HG03460 (cell line): ENCODE measurements around the gene SFMBT1.

Experiments
- ATAC-seq: cut with Tn5 transposase; IDR thresholded peaks from one replicate; pipeline ENCODE4 v1.9.1; 2021; ENCODE audit not compliant: unreplicated experiment

Gene SFMBT1

DNA sequence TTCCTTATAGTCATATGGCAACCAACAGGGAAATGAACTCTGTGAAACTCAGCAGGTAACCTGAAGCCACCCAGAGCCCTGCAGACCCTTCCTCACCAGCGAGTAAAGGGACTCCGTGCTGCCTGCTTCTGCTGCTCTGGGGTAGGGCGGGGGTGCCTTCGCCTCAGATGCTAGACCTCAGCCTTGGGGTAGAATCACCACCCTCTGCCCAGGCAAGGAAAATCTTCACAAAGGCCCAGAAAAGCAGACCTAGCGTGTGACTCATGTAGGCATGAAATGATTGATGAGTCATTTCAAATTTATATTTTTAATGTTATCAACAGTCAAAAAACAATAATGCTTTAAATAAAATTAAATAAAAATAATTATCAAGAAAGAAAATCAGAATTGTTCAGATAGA, 155.1 kb downstream of the SFMBT1 start:
- ATAC-seq: no peak

DNA sequence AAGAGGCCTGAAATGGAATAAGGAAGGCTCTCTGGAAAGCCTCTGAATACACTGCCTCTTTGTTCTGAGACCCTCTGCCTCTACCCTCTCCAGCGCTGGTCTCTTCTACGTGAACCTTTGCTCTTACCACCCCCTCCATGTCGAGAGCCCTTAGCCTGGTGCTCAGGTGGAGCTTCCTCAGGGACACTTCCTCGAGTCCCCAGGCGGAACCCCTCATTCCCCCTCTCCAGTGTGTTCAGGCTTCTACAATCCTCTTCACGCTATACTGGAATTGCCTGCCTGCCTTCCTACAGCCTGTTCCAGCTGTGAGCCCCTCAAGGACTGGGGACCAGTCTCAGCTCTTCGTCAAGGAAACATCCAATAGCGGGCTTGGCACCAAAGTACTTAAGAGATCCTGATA, 156.0 kb downstream of the SFMBT1 start:
- no peak for ATAC-seq

DNA sequence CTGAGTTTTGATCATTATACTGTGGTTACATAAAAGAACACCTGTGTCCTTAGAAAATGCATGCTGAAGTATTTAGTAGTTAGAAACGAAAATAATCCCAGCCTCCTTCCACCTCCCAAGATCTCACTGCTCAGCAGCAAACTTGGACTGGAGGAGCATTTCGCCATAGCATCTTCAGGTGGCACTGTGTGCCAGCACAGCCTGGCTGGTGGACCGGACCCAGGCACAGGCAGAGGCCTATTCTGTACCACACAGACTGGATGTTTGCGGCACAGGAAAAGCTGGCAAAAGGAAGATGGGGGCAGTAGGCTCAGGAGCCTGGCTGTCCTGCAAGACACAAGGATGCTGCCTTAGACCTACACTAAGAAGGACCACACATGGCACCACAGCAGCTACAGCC, 158.7 kb downstream of the SFMBT1 start:
- ATAC-seq: no peak

DNA sequence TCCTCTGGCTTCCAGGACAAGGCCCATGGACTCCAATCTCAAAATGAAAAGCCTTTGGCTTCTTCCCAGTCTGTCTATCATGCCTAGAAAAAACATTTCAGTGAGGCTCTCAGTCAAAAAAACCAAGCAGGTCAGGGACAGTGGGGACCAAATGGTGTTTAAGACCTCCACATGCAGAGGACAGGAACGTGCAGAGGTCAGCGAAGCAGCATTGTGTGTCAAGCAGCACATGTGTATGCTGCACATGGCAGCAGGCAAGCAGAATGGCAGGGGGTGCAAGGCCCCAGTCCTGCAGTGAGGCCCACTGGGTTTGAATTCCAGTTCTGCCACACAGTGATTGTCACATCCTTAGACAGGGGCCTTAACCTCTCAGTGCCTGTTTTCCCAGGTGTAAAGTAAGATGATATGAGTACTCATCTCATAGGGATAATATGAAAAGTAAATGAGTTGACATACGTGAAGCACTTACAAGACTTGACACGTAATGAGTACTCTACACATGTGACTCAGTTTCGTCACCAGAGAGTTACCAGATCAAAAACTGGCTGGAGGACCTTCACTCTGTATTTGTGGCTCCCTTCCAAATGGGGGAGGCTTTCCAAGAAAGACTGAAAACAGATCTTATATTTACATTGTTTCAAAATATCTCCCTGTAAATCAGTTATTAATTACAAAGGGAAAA, 159.7 kb downstream of the SFMBT1 start:
- ATAC-seq: no peak

DNA sequence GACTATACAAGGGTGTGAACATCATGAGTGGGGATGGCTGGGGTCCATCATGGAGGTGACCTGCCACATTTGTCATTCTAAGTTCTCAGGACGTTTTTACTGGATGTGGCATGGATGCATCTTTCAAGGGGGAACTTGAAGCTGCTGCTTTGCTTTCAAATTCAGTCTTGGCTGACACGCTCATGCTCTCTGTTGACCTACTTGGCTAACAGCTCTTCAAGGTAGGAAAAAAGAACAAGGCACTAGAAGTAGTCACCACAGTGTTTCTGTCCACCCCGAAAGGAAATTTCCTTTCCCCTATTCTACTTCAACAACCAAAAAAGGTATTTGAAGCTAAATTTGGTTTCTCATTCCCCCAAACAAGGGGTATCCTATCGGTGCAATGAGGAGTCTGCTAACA, 163.5 kb downstream of the SFMBT1 start:
- no peak for ATAC-seq

DNA sequence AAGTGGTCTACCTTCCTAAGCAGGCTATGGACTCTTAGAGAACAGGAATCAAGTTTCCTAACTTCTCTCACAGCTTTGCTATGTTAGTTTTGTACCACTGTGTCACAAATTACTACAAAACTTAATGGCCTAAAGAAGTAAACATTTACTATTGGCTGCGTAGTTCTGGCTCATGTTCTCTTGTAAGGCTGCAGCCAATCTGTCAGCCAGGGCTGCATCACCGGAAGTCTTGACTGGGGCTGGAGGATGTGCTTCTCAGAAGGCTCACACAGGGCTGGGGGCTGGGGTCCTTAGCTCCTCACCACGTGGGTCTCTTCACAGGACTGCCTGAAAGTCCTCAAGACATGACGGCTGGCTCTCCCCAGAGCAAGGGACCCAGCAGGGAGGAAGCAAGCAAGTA, 164.0 kb downstream of the SFMBT1 start:
- ATAC-seq: no peak

DNA sequence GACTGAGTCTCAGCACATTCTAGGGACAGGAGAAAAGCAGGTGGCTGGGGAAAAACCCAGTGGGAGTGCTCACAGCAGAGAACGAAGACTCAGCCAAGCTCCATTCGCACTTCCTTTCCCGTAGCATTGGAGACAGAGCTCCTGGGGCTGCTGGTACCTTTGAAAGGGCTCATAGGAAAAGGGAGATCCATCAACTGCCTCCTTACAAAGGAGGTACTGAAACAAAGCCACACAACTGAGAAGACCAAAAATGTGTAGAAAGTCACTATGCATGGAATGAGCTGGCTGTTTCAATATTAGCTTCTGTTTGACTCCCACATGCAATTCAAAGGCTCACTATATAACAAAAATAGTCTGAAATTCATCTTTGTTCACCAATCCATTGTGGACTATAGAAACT, 165.4 kb downstream of the SFMBT1 start:
- ATAC-seq: peak; percentile 73

DNA sequence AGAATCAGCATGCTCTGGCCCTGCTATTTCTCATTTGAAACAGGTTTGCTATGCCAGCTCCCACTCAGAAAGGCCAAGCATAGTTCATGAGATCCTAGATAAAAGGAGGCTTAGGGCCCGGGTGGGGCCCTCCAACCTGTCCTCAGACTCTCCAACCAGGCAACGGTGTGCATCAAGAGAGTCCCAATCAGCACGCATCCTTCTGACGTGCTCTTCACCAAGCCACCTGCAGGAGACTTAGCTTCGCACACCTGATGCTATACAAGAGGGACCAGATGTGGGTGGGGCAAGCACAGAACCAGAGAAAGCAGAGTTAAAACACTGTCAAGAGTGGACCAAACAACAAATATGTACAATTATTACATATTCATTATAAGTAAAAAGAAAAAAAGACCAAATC, 165.8 kb downstream of the SFMBT1 start:
- no peak for ATAC-seq

DNA sequence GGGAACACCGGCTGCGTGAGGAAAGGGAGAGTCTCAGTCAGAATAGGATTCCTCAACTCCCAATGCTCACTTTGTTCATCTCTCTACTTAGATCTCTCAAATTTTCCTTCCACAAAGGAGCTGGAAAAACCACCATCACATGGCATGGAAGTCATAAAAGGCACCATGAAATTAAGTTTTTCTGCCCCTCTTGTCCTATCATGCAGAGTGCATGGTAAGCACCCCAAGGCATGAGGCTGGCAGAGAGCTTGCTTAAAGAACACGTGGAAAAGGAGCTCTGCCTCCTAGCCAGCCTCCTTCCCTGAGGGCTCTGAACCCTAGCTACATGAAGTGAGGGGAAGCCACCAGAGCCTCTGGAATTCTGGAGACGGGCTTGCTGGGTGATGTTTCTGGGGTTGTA, 166.3 kb downstream of the SFMBT1 start:
- no peak for ATAC-seq

DNA sequence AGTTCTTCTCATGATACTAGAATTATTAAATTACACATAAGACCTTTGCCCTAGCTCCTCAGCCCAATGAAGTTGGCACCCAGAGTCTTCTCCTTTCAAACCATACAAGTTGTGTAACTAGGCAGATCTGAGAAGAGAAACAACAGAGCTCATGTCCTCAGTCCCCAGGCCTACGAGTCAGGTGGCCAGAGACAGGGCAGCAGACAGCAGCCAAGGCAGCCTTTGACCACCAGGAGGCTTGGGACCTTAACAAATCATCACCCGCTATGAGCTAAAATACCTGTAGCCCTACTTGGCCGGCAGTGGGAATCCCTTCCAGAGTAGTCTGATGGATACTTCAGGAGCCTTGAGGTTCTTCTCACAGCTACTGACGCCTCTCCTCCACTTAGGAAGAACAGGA, 166.8 kb downstream of the SFMBT1 start:
- no peak for ATAC-seq

DNA sequence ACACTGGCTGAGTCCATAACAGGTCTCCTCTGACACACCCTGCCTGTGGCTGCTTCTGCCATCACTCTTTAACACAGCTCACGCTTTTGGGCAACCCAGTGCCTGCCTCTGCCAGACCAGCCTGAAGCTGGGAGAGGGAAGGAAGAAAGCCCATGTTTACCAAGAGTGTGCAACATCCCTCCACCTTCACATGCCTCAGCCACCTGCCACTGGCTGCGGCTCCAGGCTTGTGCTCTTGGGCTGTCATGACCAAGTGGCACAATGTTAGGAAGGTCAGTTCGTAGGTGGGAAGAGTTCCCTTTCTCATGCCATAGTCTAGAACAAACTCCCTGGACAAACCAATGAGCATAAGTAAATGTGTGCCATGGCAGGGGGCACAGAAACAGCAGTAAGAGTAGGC, 168.8 kb downstream of the SFMBT1 start:
- no peak for ATAC-seq

DNA sequence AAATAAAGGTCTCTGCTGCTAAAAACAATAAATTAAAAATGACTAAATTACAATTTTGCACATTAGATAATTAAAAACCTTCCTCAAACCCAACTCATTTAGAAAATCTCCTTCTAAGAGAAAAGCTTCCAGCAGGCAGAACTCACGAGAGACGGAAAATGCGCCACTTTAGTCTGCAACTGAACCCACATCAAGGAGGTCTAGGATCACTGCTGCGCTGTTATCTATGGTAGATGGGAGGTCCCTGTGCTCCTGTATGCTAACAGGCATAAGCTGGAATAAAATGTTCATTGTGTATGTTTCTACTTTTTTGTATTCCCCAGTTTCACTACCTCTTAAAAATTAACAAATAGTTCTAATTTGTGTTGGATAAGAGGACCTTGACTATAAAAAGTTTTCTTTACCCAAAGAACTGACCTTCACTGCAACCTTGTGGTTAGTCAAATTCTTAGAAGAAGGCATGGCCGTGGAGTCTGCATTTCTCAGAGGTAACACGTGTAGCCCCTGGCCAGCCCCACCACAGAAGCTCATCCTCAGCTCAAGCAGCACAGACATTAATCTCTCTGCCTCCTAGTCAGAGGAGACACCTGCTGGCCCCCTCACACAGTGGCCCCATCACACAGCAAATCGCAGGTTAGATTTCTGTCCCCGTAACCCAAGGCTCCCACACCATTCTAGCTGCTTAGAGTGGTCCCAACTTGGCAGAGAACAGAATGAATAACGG, 170.8 kb downstream of the SFMBT1 start:
- ATAC-seq: no peak

DNA sequence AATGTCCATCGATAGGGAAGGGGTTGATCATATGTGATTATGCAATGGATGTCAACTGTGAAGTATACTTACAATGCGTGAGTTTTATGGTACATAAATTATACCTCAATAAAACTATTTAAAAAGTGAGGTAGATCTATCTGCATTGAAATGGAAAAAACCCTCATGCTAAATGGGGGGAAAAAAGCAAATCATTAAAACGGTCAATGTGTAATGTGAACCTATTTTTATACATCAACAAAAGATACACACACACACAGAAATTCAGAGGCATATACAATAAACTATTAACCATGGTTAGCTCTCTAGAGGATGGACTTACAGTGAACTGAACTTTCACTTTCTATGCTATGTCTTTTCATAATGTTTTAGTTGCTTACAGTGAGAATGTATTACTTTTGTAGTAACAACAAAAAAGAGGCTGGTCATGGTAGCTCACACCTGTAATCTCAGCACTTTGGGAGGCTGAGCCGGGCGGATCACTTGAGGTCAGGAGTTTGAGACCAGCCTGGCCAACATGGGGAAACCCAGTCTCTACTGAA, 171.6 kb downstream of the SFMBT1 start:
- ATAC-seq: no peak

DNA sequence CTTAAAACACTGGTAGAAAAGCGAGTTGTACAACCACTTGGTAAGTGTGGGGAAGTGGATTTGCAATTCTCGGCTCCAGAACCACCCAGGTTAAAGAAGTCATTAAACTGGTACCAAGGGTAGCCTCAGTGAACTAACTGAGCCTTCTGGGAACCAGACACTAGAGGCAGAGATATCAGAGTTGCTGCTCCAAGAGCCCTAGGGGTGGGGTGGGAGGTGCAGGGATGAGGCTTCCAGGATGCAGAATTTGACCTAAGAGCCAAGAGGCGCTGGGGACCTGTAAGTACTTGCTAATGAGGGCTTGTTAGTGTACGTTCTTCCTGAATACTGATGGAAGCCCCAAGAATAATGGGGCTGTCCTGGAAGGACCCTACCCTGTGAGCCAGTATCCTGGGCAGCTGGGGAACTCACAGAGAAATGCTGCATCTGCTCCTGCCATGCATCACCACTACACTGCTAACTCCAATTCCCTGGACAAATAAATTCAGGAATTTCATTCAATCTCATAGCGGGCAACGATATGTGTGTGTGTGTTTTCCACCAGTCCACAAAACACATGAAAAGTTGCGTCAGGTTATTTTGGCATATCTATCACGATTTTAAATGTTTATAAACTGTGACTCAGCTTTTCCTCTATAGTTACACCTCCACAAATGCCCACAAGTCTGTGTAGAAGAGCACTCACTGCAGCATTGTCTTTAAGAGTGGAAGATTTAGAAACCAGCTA, 172.3 kb downstream of the SFMBT1 start:
- no peak for ATAC-seq

DNA sequence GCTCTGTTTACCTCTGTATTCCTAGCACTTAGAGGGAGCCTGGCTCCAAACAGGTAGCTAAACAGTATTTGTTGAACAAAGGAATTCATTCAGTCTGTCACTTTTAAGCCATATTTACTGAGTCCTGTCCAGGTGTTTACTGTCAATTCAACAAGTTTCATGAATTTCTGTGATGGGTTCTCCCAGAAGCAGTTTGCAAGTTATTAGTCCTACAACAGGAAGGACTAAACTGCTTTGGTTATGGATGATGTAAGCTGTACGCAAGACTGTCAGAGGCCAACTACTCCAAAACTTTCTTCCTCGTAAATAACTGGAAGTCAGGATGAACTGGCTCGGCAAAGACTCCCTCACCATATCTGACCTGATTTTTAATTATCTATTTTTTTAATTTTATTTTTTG, 173.6 kb downstream of the SFMBT1 start:
- no peak for ATAC-seq

DNA sequence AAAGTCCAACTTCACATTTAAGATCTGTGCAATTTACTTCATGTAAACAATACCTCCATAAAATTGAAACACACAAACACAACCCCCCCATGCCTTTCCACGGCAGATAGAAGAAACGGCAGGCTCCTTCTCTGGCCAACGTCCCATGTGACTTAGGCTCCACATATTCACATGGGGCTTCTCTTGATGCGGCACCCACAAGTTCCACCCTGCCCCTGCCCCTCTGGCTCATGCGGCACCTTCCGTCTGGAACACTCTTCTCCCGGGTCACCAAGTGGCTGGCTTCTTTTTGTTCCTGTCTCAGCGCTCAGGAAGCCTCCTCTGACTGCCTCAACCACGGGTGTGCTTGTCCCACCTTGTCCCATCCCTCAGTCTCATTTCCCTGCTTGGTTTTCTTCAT, 174.1 kb downstream of the SFMBT1 start:
- no peak for ATAC-seq

DNA sequence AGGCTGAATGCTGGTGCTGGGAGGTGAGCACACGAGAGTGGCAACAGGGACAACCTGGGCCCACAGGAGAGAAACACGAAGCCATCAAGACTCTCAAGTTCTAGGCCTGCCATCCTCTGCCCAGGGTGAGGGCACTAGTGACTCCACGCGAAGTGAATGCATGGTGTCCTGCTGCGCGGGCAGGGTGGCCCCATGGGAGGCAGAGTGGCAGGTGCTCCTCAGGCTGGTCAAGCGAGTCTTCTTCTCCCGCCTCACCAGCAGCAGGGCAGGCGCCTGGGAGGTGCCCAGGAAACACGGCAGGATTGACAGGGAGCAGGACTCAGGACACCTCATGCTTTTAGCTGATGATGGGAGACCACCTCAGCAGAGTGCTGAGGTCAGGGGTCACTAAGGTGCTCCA, 175.4 kb downstream of the SFMBT1 start:
- no peak for ATAC-seq

DNA sequence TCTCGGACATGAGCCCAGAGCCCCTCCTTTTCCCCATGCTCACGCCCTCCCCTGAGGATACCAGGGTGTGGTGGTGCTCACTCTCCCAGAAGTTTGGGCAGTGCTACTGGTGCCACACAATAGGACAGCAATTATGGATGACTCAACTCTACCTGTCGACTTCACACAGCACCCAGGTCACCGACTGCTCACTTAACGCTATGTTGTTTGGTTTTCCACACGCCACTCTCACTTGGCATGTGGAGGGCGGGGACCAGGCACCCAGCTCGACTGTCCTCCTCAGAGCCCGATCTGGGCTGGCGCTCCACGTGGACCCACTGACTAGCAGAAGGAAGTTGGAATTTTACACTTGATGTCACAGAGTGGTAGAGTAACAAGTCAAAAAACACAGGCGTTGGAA, 179.4 kb downstream of the SFMBT1 start:
- no peak for ATAC-seq

DNA sequence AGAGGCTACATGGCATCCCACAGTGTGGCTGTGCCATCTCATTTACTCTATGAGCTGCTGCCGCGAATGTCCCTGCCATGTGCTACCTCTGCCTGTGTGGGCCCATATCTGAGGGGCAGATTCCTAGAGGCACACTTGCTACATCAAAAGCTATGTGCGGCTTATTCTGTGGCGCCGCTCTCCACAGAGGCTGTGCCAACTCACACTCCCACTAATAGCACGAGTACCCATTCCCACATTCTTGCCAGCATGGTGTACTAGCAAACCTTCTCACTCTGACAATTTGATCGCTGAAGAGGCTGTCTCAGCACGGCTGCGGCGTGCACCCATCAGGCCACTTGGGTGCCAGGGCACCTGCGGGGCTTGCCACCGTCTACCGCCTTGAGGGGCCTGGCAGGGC, 179.9 kb downstream of the SFMBT1 start:
- no peak for ATAC-seq

DNA sequence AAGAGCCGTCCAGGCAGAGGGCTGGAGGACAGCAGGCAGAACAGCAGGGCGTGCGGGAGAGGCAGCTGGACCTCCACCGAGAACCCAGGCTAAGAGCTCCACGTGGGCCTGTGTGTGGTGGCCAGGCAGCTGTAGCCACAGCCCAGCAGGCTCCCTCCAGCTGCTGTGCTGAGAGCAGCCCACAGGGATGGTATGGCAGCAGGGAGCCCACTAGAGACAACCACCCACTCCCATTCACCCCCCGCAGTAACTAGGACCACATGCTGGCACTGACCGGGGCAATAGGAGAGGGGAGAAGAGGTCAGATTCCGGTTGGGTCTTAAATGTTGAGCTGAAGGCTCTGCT, 185.5 kb downstream of the SFMBT1 start:
- ATAC-seq: no peak

DNA sequence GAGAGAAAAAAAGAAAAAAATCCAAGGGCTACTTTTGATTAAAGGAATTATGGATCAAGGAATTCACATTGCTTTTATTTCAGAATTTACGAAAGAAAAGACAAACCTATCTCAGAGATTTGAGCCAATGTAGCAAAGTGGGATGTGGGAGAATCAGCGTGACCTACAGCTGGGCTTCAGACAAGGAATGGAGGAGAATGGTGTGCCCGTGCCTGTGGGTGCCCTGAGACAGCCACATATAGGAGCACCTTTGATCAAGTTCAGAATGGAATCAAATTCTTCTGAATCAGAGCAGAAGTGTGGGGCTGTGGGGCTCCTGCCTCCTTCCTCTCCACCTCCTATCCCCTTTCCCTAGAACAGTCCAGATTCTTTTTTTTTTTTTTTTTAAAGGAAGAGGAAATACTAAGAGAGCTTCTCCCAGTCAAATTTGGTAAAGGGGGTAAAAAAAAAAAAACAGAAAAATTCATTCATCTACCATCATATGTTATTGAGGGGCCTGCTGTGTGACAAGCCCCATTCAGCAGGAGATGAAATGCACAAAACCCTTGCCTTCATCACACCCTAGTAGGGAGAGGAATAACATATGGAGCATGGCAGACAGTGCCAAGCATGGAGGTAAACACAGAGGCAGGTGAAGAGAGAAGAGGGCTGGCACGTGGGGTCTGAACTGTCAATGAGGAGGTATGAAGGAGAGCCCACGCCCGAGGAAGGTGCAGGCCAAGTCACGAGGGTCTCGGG, 186.0 kb downstream of the SFMBT1 start:
- no peak for ATAC-seq
